BJ (cell line): ENCODE data around the gene KRTCAP3. TPM values are rescaled to one million over a fixed set of nuclear protein-coding genes. Genes with fewer than 3 reads are reported as not detected.

Source experiments
- CTCF ChIA-PET: fragments of 350-600 bp; formaldehyde crosslinking; extraction: SDS; loops from one replicate; lab custom pipeline; 2021; ENCODE audit warnings: antibody characterized with exemption, inconsistent platforms; lab: Yijun Ruan, JAX
- POLR2A ChIA-PET: fragments of 300-600 bp; sonication (Branson Sonifier 250); formaldehyde crosslinking; extraction: SDS; loops from one replicate; lab custom pipeline; 2021; ENCODE audit warnings: antibody characterized with exemption; lab: Charles Lee
- DNase-seq: peaks from one replicate; pipeline ENCODE4 v3.0.0-alpha.2; 2011; ENCODE audit warnings: low read depth
- H3K27me3 ChIP-seq: 2 replicates; pipeline ENCODE4 v1.6.0; 2011; ENCODE audit warnings: low read length; ENCODE audit not compliant: control insufficient read depth, insufficient read depth
- H3K36me3 ChIP-seq: 2 replicates; pipeline ENCODE4 v1.5.1; 2011; ENCODE audit warnings: low read length; ENCODE audit not compliant: control insufficient read depth, insufficient read depth
- H3K4me3 ChIP-seq: 2 replicates; pipeline ENCODE4 v1.5.1; 2011; ENCODE audit warnings: low read depth, mild to moderate bottlenecking, control low read depth, low read length
- polyA plus RNA-seq: library from polyadenylated mRNA; depleted of rRNA; stranded (reverse); fragments of >200 nt; gene quantifications from 2 replicates; pipeline ENCODE4 v1.2.3, GENCODE V29; 2011
- TF ChIP-seq, protein P1 (sequence below): IDR thresholded peaks from 2 replicates; pipeline ENCODE4 v1.5.1; 2011; ENCODE audit warnings: low read depth, mild to moderate bottlenecking, control low read depth, inconsistent platforms, low read length, moderate library complexity; ENCODE audit not compliant: insufficient read depth

The KRTCAP3 gene
- polyA plus RNA-seq, 1 experiment: 0.47 TPM

DNA sequence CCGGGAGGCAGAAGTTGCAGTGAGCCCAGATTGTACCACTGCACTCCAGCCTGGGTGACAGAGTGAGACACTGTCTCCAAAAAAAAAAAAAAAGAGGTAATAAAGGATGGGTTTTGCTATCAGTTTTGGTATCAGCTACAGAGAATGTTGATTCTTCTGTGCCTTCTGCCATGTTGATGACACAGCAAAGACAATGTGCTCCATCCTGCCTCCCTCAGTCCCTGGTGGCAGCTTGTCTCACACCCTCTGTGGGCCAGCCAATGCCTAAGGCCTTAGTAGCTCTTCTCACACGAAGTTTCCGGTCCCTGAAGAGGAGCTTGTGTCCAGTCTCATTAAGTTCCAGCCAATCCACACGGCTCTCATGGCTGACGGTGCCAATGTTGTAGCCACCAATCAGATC, 29.8 kb downstream of the KRTCAP3 start:
- Histone ChIP-seq H3K27me3 (no peaks in the 10 kb centered on the region), H3K4me3 (no peak overlapping the region), H3K36me3 (peaks cover 10% of the 10 kb centered on the region)
- ChIA-PET POLR2A (no interaction called here), CTCF (interaction anchor here (0.8 kb wide), 1 partner anchor 169 kb away, joined by 3 read pairs; no protein-coding TSS in a partner anchor)
- DNase-seq: no peak
- TF ChIP-seq, protein P1, sequence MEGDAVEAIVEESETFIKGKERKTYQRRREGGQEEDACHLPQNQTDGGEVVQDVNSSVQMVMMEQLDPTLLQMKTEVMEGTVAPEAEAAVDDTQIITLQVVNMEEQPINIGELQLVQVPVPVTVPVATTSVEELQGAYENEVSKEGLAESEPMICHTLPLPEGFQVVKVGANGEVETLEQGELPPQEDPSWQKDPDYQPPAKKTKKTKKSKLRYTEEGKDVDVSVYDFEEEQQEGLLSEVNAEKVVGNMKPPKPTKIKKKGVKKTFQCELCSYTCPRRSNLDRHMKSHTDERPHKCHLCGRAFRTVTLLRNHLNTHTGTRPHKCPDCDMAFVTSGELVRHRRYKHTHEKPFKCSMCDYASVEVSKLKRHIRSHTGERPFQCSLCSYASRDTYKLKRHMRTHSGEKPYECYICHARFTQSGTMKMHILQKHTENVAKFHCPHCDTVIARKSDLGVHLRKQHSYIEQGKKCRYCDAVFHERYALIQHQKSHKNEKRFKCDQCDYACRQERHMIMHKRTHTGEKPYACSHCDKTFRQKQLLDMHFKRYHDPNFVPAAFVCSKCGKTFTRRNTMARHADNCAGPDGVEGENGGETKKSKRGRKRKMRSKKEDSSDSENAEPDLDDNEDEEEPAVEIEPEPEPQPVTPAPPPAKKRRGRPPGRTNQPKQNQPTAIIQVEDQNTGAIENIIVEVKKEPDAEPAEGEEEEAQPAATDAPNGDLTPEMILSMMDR: no peak

DNA sequence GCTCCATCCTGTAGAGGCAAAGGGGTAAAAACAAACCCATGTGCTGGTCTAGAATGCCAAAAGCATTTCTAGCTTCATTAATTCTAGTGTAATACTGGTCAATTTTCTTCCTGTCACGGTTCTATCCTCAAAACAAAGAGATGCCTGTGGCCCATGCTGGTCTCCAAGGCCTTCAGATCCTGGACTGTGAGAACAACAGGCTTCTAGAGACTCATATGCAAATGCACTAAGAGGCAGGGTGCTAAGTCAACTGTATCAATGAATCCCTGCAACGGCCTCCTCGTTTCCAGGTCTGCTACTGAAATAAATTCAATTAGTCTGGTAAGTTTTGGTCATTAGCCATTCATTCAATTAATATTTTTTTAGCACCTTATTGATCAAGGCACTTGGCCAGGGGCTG, 43.3 kb downstream of the KRTCAP3 start:
- no peak for DNase-seq
- ChIA-PET POLR2A (no interaction called here), CTCF (no interaction called here)
- H3K27me3 ChIP-seq: no peaks in the 10 kb centered on the region
- TF ChIP-seq, protein P1: no peak
- H3K4me3 ChIP-seq: no peak overlapping the region
- H3K36me3 ChIP-seq: peaks cover 1% of the 10 kb centered on the region

DNA sequence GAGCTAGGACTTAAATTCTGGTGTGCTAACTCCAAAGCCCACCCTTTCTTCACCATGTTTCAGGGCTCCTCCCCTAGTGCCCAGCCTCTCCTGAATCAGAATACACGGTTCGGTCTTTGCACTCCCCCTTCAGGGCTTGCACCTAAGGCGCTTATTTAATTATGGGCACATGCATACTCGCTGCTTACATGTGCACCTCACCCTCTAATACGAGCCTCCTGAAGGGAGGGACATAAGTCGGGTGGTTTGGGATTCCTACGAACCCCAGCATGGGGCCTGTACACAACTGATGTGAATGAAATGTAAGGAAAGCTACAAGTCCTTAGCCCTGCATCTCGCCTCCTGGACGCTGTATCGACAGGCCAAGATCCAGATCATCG, 46.9 kb downstream of the KRTCAP3 start:
- Histone ChIP-seq H3K4me3 (peak overlapping the region; percentile 70), H3K27me3 (no peaks in the 10 kb centered on the region), H3K36me3 (no peaks in the 10 kb centered on the region; the same call in 1 of the 2 replicates)
- no peak for DNase-seq
- POLR2A ChIA-PET: no interaction called here
- TF ChIP-seq, protein P1: 0 out of 2 replicates have a peak, but pooled peaks have one; percentile 15
- CTCF ChIA-PET: no interaction called here

DNA sequence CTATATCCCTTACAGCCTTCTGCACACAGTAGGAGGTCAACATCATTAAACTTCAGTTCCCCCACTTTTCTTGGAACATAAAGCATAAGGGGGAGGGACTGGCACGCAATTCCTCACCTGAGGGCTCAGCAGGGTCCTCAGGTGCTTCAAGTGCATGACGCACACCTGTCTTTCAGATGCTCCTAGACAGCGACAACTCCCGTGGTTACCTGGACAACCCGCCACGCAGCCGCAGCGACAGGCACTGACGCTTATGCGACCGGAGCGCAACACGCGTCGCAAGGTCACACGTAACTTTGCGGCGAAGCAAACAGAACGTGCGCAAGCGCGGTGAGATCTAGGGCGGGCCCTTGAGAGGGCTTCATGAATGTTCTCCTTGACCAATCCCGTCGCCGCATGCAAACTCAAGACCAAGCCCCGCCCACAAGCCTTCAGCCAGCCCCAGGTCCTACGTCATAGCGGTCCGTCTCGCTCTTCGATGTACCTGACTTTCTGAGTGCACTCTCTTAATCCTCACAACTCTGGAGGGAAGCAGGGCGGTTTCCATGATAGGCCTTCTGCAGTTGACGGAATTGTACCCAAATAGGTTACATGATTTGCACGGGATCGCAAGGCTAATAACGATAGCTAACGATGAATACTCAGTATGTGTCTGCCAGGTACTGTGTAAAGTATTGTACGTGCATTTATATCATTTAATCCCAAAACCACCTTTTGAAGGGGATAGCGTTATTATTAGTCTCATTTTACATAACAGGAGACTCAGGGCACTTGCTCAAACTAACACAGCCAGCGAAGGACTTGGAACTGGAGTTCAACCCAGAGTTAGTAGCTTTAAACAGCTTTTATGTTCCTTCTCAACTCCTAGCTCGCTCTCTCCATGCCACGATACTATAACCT, 47.6 kb downstream of the KRTCAP3 start, which contains the start of gene IFT172:
IFT172 (minus strand) TSS at position 246 of the 900 bp plus-strand sequence; CDS start at position 156, 90 bp downstream.
- CTCF ChIA-PET: no interaction called here
- Histone ChIP-seq H3K36me3 (no peaks in the 10 kb centered on the region; the same call in 1 of the 2 replicates), H3K4me3 (peak within 1 kb of the TSS; percentile 70), H3K27me3 (no peaks in the 10 kb centered on the region)
- POLR2A ChIA-PET: interaction anchor here (0.6 to 1.0 kb wide), 2 partner anchors 167 to 187 kb away, joined by 3 to 6 read pairs; no protein-coding TSS in a partner anchor
- TF ChIP-seq, protein P1: no peak
- peak; percentile 91 for DNase-seq

DNA sequence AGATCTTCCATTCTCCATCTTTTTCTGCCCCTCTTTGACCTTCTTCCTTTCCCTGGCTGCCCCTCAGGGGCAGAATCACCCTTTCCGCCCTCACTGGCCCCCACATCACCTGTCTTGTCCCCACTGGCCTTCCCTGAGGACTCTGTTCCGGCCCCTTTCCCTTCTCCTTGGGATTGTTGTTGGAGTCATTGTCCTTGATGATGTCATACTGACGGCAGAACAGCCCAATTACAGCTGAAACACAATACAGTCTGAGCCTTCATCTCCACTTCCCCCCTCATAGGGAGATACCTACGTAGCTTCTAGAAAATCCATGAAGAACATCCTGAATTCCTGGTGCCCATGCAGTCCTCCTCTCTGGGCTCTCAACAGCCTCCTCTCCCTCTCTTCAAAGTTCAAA, 50.4 kb downstream of the KRTCAP3 start:
- Histone ChIP-seq H3K27me3 (peaks cover 3% of the 10 kb centered on the region; the same call in 1 of the 2 replicates), H3K36me3 (no peaks in the 10 kb centered on the region; the same call in 1 of the 2 replicates), H3K4me3 (no peak overlapping the region)
- POLR2A ChIA-PET: no interaction called here
- TF ChIP-seq, protein P1: no peak
- no peak for DNase-seq
- CTCF ChIA-PET: no interaction called here
